Cardiac muscle cell (in vitro differentiated cells and primary cell): Measurements from ENCODE around the gene HK2. TPM values are rescaled to one million over a fixed set of nuclear protein-coding genes. Genes with fewer than 3 reads are reported as not detected.

Source experiments
- DNase-seq, 2 donors: peaks; one replicate each; pipeline versions ENCODE4 v3.0.0 to v3.0.0-alpha.2; 2010 to 2017; ENCODE audit warnings: low read depth in 1 of 2, low spot score in 1 of 2
- H3K27ac ChIP-seq: fragments of 200-600 bp; sonication (generic); 2 replicates; pipeline ENCODE4 v1.5.1; 2016
- H3K27me3 ChIP-seq: fragments of 200-600 bp; sonication (generic); 2 replicates; pipeline ENCODE4 v1.6.0; 2016; ENCODE audit warnings: control low read depth
- H3K36me3 ChIP-seq: fragments of 200-600 bp; sonication (generic); 2 replicates; pipeline ENCODE4 v1.5.1; 2016; ENCODE audit warnings: control low read depth
- H3K4me1 ChIP-seq: fragments of 200-600 bp; sonication (generic); 2 replicates; pipeline ENCODE4 v1.8.1; 2017; ENCODE audit warnings: low read depth, mild to moderate bottlenecking, mixed run types
- H3K4me3 ChIP-seq: fragments of 200-600 bp; sonication (generic); 2 replicates; pipeline ENCODE4 v1.5.1; 2016; ENCODE audit warnings: mild to moderate bottlenecking
- H3K9me3 ChIP-seq: fragments of 200-600 bp; sonication (generic); 2 replicates; pipeline ENCODE4 v1.5.1; 2017; ENCODE audit warnings: low read depth, mild to moderate bottlenecking, control low read depth
- CTCF ChIP-seq: IDR thresholded peaks from 2 replicates; pipeline ENCODE4 v1.5.1; 2012; ENCODE audit warnings: low read depth, mild to moderate bottlenecking, low read length
- polyA plus RNA-seq: library from polyadenylated mRNA; unstranded; fragments of >200 nt; fragmentation: Nextera tagmentation; extraction: Ambion mirVana; gene quantifications from 2 replicates; pipeline ENCODE4 v1.2.1, GENCODE V29; 2016
- total RNA-seq: library from RNA; depleted of rRNA; stranded (reverse); fragments of >200 nt; gene quantifications from 2 replicates; pipeline ENCODE4 v1.2.3, GENCODE V29; 2016

The HK2 gene
- total and polyA plus RNA-seq, 2 experiments from 2014 or later: 77.3 to 127 TPM

DNA sequence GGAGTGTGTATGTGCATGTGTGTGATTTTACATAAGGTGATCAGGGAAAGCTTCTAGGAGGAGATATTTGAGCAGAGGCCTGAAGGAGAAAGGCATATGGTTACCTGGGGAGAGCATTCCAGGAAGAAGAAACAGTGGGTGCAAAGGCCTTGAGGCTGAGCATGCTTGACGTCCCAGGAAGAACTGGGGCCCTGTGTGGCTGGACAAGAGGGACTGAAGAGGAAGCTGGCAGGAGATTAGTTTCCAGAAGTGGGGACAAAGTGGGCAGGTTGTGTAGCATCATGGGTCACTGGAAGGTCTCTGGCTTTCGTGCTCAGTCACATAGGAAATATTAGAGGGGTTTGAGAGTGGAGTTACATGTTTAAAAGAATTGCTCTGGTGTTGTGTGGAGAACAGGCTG lies 82.5 kb downstream of the HK2 start:
- no peaks in the 10 kb centered on the region for H3K36me3 ChIP-seq
- DNase-seq: peak in 1 of 2 donors; percentile 12
- no peaks in the 10 kb centered on the region for H3K27me3 ChIP-seq
- no peak overlapping the region for H3K27ac ChIP-seq
- TF ChIP-seq CTCF: no peak
- no peaks in the 10 kb centered on the region for H3K9me3 ChIP-seq
- H3K4me3 ChIP-seq: no peak overlapping the region
- peaks cover 10% of the 10 kb centered on the region for H3K4me1 ChIP-seq

GRCh38 chr2:74917702-74918619 lies 84.0 kb downstream of the HK2 start:
- Histone ChIP-seq H3K27me3 (no peaks in the 10 kb centered on the region), H3K27ac (no peak overlapping the region), H3K36me3 (no peaks in the 10 kb centered on the region), H3K9me3 (no peaks in the 10 kb centered on the region), H3K4me1 (peaks cover 10% of the 10 kb centered on the region), H3K4me3 (no peak overlapping the region)
- DNase-seq: peak; percentile 38 to 44
- TF ChIP-seq CTCF: no peak

GRCh38 chr2:74919827-74920226 lies 85.9 kb downstream of the HK2 start:
- TF ChIP-seq CTCF: peak; percentile 64
- DNase-seq: peak; percentile 70 to 73
- no peaks in the 10 kb centered on the region for H3K27me3 ChIP-seq
- no peaks in the 10 kb centered on the region for H3K9me3 ChIP-seq
- no peaks in the 10 kb centered on the region for H3K36me3 ChIP-seq
- no peak overlapping the region for H3K27ac ChIP-seq
- peaks cover 10% of the 10 kb centered on the region for H3K4me1 ChIP-seq
- peak overlapping the region; percentile 35 for H3K4me3 ChIP-seq

GRCh38 chr2:74921236-74921736 lies 87.4 kb downstream of the HK2 start:
- no peak for TF ChIP-seq CTCF
- no peaks in the 10 kb centered on the region for H3K27me3 ChIP-seq
- H3K27ac ChIP-seq: no peak overlapping the region
- no peaks in the 10 kb centered on the region for H3K36me3 ChIP-seq
- no peaks in the 10 kb centered on the region for H3K9me3 ChIP-seq
- no peak overlapping the region for H3K4me3 ChIP-seq
- peaks cover 10% of the 10 kb centered on the region for H3K4me1 ChIP-seq
- DNase-seq: no peak

GRCh38 chr2:74922592-74923227 lies 88.8 kb downstream of the HK2 start:
- no peak for TF ChIP-seq CTCF
- Histone ChIP-seq H3K36me3 (no peaks in the 10 kb centered on the region), H3K27ac (no peak overlapping the region), H3K4me1 (peaks cover 5% of the 10 kb centered on the region), H3K27me3 (no peaks in the 10 kb centered on the region), H3K4me3 (no peak overlapping the region), H3K9me3 (no peaks in the 10 kb centered on the region)
- DNase-seq: peak in 1 of 2 donors; percentile 76
